Hepatocyte (in vitro differentiated cells): Measurements from ENCODE around the gene TTLL10.

Experiments
- CTCF ChIP-seq: fragments of 200-600 bp; sonication (generic); IDR thresholded peaks from 2 replicates; pipeline ENCODE4 v1.5.1; 2016; ENCODE audit warnings: antibody characterized with exemption, mild to moderate bottlenecking; ENCODE audit not compliant: poor library complexity
- EZH2 ChIP-seq: fragments of 200-600 bp; sonication (generic); IDR thresholded peaks from 2 replicates; pipeline ENCODE4 v1.6.1; 2016; ENCODE audit warnings: antibody characterized with exemption, mild to moderate bottlenecking, borderline replicate concordance
- EZH2phosphoT487 ChIP-seq: fragments of 200-600 bp; sonication (generic); IDR thresholded peaks from one replicate; pipeline ENCODE4 v1.6.1; 2018; ENCODE audit warnings: antibody characterized with exemption, mild to moderate bottlenecking, low read depth, moderate library complexity; ENCODE audit not compliant: unreplicated experiment, severe bottlenecking

GRCh38 chr1:1240348-1240732 is 66.7 kb downstream of the TTLL10 start:
- no peak for TF ChIP-seq EZH2
- TF ChIP-seq CTCF: no peak
- TF ChIP-seq EZH2phosphoT487: no peak
